NOMO-1 (cell line): Measurements from ENCODE around the gene LPAR6.
"Not testable (repeated sequence)": the region's sequence is repeated elsewhere in the genome, so short reads cannot be mapped to it uniquely, and the experiment has no call there.

Source experiments
- DNase-seq, 2 experiments: peaks; one replicate each; lab custom pipeline; 2025; ENCODE audit not compliant: unreplicated experiment in 2 of 2; lab: John Stamatoyannopoulos, UW

LPAR6 gene

GRCh38 chr13:48412881-48413351 is at the start of gene LPAR6:
Gene LPAR6 (minus strand): TSS chr13:48413113. CDS start chr13:48412423, 690 bp downstream.
- peak in 1 of 2 experiments; percentile 37 for DNase-seq

GRCh38 chr13:48457578-48458242 is 44.8 kb upstream of the LPAR6 start:
- DNase-seq: no peak

- no peak for DNase-seq
Observed at GRCh38 chr13:48456546-48456945, 43.6 kb upstream of the LPAR6 start.

GRCh38 chr13:48451196-48451595 is 38.3 kb upstream of the LPAR6 start:
- DNase-seq: not testable (repeated sequence)

GRCh38 chr13:48449656-48450055 is 36.7 kb upstream of the LPAR6 start:
- no peak for DNase-seq

GRCh38 chr13:48448959-48449614 is 36.2 kb upstream of the LPAR6 start:
- DNase-seq: peak in 1 of 2 experiments; percentile 84

GRCh38 chr13:48448285-48448958 is 35.5 kb upstream of the LPAR6 start:
- peak in 1 of 2 experiments; percentile 76 for DNase-seq

- peak in 1 of 2 experiments; percentile 55 for DNase-seq
Observed at GRCh38 chr13:48446464-48446863, 33.6 kb upstream of the LPAR6 start.

- no peak for DNase-seq
Observed at GRCh38 chr13:48443442-48444208, 30.7 kb upstream of the LPAR6 start.

GRCh38 chr13:48437371-48437770 is 24.5 kb upstream of the LPAR6 start:
- no peak for DNase-seq

- no peak for DNase-seq
Observed at GRCh38 chr13:48436661-48437288, 23.9 kb upstream of the LPAR6 start.

GRCh38 chr13:48434200-48434599 is 21.3 kb upstream of the LPAR6 start:
- DNase-seq: no peak

GRCh38 chr13:48431987-48432615 is 19.2 kb upstream of the LPAR6 start:
- DNase-seq: no peak

GRCh38 chr13:48431431-48431830 is 18.5 kb upstream of the LPAR6 start:
- DNase-seq: no peak

GRCh38 chr13:48429886-48430285 is 17.0 kb upstream of the LPAR6 start:
- no peak for DNase-seq

GRCh38 chr13:48429036-48429435 is 16.1 kb upstream of the LPAR6 start:
- DNase-seq: no peak

- DNase-seq: not testable (repeated sequence)
Observed at GRCh38 chr13:48426755-48427298, 13.9 kb upstream of the LPAR6 start.

- no peak for DNase-seq
Observed at GRCh38 chr13:48426052-48426451, 13.1 kb upstream of the LPAR6 start.

GRCh38 chr13:48424212-48424611 is 11.3 kb upstream of the LPAR6 start:
- no peak for DNase-seq

- DNase-seq: not testable (repeated sequence)
Observed at GRCh38 chr13:48422003-48422402, 9.1 kb upstream of the LPAR6 start.
